ENCODE data around the gene VWF. TPM values are rescaled to one million over a fixed set of nuclear protein-coding genes. Genes with fewer than 3 reads are reported as not detected.

The VWF gene
- total RNA-seq, 3 donors from 2014 or later, result 34.3 to 82.5 (median 72.9) TPM

DNA sequence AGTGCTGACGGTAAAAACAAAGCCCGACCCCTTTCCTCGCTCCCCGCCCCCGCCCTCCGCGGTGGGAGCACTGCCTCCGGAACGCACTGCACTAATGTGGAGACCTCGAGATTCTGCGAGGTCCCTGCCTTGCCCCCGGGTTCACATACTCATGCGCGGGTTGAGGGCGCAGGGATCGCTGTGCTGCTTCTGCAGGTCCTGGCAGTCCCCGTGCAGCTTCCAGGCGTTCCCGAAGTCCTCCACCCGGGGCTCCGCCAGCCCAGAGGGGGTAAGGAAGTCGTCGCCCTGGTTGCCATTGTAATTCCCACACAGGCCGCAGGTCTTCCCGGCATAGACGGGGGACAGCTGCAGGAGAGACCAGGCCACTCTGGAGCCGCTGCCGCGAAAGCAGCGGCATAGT is 66.8 kb downstream of the VWF start:
- Histone ChIP-seq H3K36me3 (ENCODE audit: low read depth) (no peaks in the 10 kb centered on the region), H3K4me3 (no peak overlapping the region), H3K4me1 (ENCODE audit: low read depth) (peaks cover 4% of the 10 kb centered on the region), H3K9me3 (no peaks in the 10 kb centered on the region)
- intact Hi-C loops (cut with DNase I, micrococcal nuclease), result no loop called here
- no peak for ATAC-seq
- TF ChIP-seq CTCF (IDR thresholded peaks at IDR 0.05), result no peak
- DNase-seq, result no peak

- TF ChIP-seq CTCF (IDR thresholded peaks at IDR 0.05), result no peak
These were observed 67.8 kb downstream of the VWF start for GRCh38 chr12:6056406-6057240.

DNA sequence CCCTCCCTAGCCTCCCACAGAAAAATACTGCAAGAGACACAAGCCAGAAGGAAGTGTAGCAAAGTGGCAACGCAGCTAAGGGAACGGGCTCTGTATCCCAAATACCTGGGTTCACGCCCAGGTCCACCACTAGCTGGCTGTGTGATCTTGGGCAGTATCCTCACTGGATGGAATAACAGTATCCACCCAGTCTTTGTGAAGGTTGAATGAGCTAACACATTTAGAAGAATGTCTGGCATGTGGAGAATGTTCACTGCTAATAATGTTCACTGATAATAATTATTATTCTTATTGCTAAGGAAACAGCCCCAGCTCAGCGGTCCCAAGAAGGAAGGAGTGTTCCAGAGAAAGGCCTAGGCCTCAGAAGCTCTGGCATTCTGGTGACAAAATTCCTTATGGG is 70.9 kb downstream of the VWF start:
- H3K9me3 ChIP-seq, result no peaks in the 10 kb centered on the region
- TF ChIP-seq CTCF (IDR thresholded peaks at IDR 0.05), result no peak
- ATAC-seq (no peak), DNase-seq (no peak)
- H3K4me3 ChIP-seq, result no peak overlapping the region
- intact Hi-C loops (cut with DNase I, micrococcal nuclease), result no loop called here
- no peaks in the 10 kb centered on the region for H3K36me3 ChIP-seq (ENCODE audit: low read depth)
- H3K4me1 ChIP-seq (ENCODE audit: low read depth), result peaks cover 4% of the 10 kb centered on the region

More at GRCh38 chr12:6056406-6057240, 67.8 kb downstream of the VWF start:
- ATAC-seq (peak; percentile 64), DNase-seq (no peak)
- no peaks in the 10 kb centered on the region for H3K36me3 ChIP-seq (ENCODE audit: low read depth)
- peaks cover 4% of the 10 kb centered on the region for H3K4me1 ChIP-seq (ENCODE audit: low read depth)
- intact Hi-C loops (cut with DNase I, micrococcal nuclease), result no loop called here
- no peak overlapping the region for H3K4me3 ChIP-seq
- no peaks in the 10 kb centered on the region for H3K9me3 ChIP-seq

DNA sequence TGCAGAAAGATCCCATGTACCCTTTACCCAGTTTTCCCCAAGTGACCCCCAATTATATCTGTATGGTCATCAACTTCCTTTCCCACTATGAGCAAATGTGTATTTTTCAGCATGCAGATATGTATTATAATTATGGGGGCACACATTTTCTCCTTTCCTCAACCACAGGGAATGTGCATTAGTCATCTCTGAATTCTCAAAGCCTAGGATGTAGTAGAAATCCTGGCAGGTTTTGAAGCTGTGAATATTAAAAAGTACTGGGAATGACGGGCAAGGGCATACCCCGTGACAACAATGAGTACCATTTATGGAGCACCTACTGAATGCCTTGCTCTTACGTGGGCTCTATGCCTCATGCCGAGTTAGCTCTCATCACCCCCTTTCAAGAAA is 71.5 kb downstream of the VWF start:
- no peak for TF ChIP-seq CTCF (IDR thresholded peaks at IDR 0.05)
- intact Hi-C loops (cut with DNase I, micrococcal nuclease), result no loop called here
- Histone ChIP-seq H3K9me3 (no peaks in the 10 kb centered on the region), H3K4me3 (no peak overlapping the region), H3K36me3 (ENCODE audit: low read depth) (no peaks in the 10 kb centered on the region), H3K4me1 (ENCODE audit: low read depth) (peaks cover 4% of the 10 kb centered on the region)
- no peak for DNase-seq
- ATAC-seq, result no peak

DNA sequence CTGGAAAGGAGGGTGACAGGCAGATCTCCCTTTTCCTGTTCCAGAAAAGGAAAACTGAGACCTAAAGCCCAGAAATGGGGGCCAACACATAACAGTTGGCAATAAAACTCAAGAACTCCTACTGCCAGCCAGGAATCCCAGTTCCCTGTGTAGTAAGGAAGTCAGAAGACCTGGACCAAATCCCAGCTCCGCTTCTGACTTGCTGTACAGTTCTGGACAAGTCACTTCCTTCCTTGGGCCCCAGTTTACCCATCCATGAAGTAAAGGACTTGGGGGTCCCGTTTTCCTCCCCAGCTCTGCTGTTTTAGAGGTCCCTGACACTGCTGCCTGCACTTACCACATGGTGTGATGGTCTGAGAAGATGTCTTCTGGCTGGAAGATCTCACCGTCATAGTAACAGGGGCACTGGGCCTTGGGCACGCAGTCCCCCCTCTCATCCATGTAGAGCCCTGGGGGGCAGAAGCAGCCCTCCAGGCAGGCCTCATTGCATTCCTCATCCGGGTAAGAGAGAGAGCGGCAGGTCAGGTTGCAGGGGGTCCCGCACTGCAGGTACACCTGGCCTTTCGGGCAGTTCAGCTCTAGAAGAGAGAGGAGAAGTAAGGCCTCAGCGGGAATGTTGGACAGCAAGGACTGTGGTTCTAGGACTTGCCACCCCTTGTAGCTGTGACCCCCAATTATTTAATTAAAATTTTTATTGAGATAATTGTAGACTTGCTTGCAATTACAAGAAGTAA is 72.1 kb downstream of the VWF start:
- Histone ChIP-seq H3K4me1 (ENCODE audit: low read depth) (peaks cover 4% of the 10 kb centered on the region), H3K9me3 (no peaks in the 10 kb centered on the region), H3K36me3 (ENCODE audit: low read depth) (no peaks in the 10 kb centered on the region), H3K4me3 (no peak overlapping the region)
- TF ChIP-seq CTCF (IDR thresholded peaks at IDR 0.05), result no peak
- no peak for DNase-seq
- ATAC-seq, result no peak
- intact Hi-C loops (cut with DNase I, micrococcal nuclease), result no loop called here
